Thyroid gland (tissue), 4 donors: ENCODE results near the gene P3R3URF. TPM values are rescaled to one million over a fixed set of nuclear protein-coding genes. Genes with fewer than 3 reads are reported as not detected.

Experiments used
- DNase-seq, 2 donors: peaks; one replicate each; pipeline ENCODE4 v3.0.0-alpha.2; 2019
- H3K27ac ChIP-seq, 3 donors: fragments of 200-600 bp; sonication (generic); 1 replicate in 2 of 3; 2 replicates in 1 of 3; pipeline ENCODE4 v1.5.1; 2016 to 2019; ENCODE audit warnings: mild to moderate bottlenecking in 1 of 3, moderate library complexity in 1 of 3
- H3K27me3 ChIP-seq: fragments of 200-600 bp; sonication (generic); one replicate; pipeline ENCODE4 v1.5.1; 2019
- H3K36me3 ChIP-seq, 2 donors: fragments of 200-600 bp; sonication (generic); one replicate each; pipeline ENCODE4 v1.5.1; 2016 to 2019
- H3K4me1 ChIP-seq, 2 donors: fragments of 200-600 bp; sonication (generic); one replicate each; pipeline ENCODE4 v1.5.1; 2017 to 2019
- H3K4me3 ChIP-seq, 3 donors: fragments of 200-600 bp; sonication (generic); replicated peaks in 1 of 3; 1 replicate in 2 of 3; 2 replicates in 1 of 3; pipeline ENCODE4 v1.5.1; 2016; ENCODE audit warnings: mild to moderate bottlenecking in 1 of 3
- H3K9me3 ChIP-seq: fragments of 200-600 bp; sonication (generic); one replicate; pipeline ENCODE4 v1.5.1; 2017
- CTCF ChIP-seq, 6 experiments: fragments of 200-600 bp in 3 of 6; fragments of 450-650 bp in 3 of 6; sonication (generic) in 3 of 6; IDR thresholded peaks; one replicate each; pipeline ENCODE4 v1.5.1; 2016 to 2019; ENCODE audit warnings: antibody characterized with exemption in 6 of 6, mild to moderate bottlenecking in 2 of 6, inconsistent platforms in 1 of 6, moderate library complexity in 1 of 6
- POLR2A ChIP-seq, 2 donors: fragments of 450-650 bp; IDR thresholded peaks; one replicate each; pipeline ENCODE4 v1.6.1; 2017; ENCODE audit warnings: antibody characterized with exemption in 2 of 2, mild to moderate bottlenecking in 2 of 2, moderate library complexity in 1 of 2
- WGBS, 2 donors: methylation state at CpG; one replicate each; pipeline ENCODE4 v1.1.5; 2017; 5-methylcytosine and 5-hydroxymethylcytosine counted together
- intact Hi-C: fragments of 100-400 bp; cut with DNase I; formaldehyde crosslinking; loops from one replicate; pipeline ENCODE4 v1.15.1; 2023
- total RNA-seq, 4 donors: library from RNA; depleted of rRNA; stranded (reverse); fragments of >200 nt; gene quantifications; one replicate each; pipeline ENCODE4 v1.2.3, GENCODE V29; 2016

The P3R3URF gene
- total RNA-seq, 4 donors from 2014 or later, result not detected

GRCh38 chr1:46186076-46186475 lies 9.8 kb upstream of the P3R3URF start:
- peak overlapping the region; percentile 91 to 98 (median 96) for H3K27ac ChIP-seq
- 28 to 34% methylated on average over 2 of the region's 2 CpGs for WGBS, 2 donors
- no peaks in the 10 kb centered on the region for H3K27me3 ChIP-seq
- no peak overlapping the region for H3K4me3 ChIP-seq
- DNase-seq, result peak in 1 of 2 donors; percentile 45
- H3K4me1 ChIP-seq, result peaks cover 91 to 96% of the 10 kb centered on the region in 2 donors
- TF ChIP-seq CTCF (IDR thresholded peaks at IDR 0.05) (no peak), POLR2A (IDR thresholded peaks at IDR 0.05) (peak in 1 of 2 donors; percentile 41)
- peaks cover 0 to 7% of the 10 kb centered on the region in 2 donors for H3K36me3 ChIP-seq
- H3K9me3 ChIP-seq, result no peaks in the 10 kb centered on the region
- intact Hi-C loops, result no loop called here

DNA sequence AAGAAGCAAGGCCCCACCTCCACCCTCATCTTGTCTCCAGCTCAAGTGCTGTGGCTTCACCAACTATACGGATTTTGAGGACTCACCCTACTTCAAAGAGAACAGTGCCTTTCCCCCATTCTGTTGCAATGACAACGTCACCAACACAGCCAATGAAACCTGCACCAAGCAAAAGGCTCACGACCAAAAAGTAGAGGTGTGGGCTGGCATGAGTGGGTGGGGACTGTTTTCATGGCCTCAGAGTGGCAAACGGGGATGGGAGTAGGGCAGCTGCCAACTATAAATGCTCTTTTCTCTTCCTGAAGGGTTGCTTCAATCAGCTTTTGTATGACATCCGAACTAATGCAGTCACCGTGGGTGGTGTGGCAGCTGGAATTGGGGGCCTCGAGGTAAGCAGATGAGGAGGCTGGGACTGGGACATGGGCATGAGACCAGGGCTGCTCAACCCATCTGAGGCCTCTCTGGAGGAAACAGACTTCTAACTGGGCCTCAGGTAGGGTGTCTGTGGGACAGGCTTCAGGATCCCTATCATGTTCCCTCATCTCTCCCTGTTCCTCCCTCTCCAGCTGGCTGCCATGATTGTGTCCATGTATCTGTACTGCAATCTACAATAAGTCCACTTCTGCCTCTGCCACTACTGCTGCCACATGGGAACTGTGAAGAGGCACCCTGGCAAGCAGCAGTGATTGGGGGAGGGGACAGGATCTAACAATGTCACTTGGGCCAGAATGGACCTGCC lies 8.8 kb upstream of the P3R3URF start:
- 69 to 74% methylated on average over 7 of the region's 7 CpGs for WGBS, 2 donors
- TF ChIP-seq CTCF (IDR thresholded peaks at IDR 0.05) (no peak), POLR2A (IDR thresholded peaks at IDR 0.05) (no peak)
- peaks cover 0 to 7% of the 10 kb centered on the region in 2 donors for H3K36me3 ChIP-seq
- H3K4me1 ChIP-seq, result peaks cover 90 to 98% of the 10 kb centered on the region in 2 donors
- H3K9me3 ChIP-seq, result no peaks in the 10 kb centered on the region
- no peaks in the 10 kb centered on the region for H3K27me3 ChIP-seq
- DNase-seq, result peak; percentile 66
- peak overlapping the region; percentile 91 to 98 (median 96) for H3K27ac ChIP-seq
- intact Hi-C loops, result no loop called here
- H3K4me3 ChIP-seq, result no peak overlapping the region

GRCh38 chr1:46183926-46184557 lies 7.8 kb upstream of the P3R3URF start:
- WGBS, 2 donors, result 86% methylated on average over 5 to 6 of the region's 12 CpGs
- Histone ChIP-seq H3K9me3 (no peaks in the 10 kb centered on the region), H3K36me3 (peaks cover 0 to under 1% of the 10 kb centered on the region in 2 donors), H3K4me3 (no peak overlapping the region), H3K27ac (peak overlapping the region; percentile 91 to 98 (median 96)), H3K4me1 (peaks cover 79 to 95% of the 10 kb centered on the region in 2 donors), H3K27me3 (no peaks in the 10 kb centered on the region)
- no peak for DNase-seq
- intact Hi-C loops, result no loop called here
- TF ChIP-seq CTCF (IDR thresholded peaks at IDR 0.05) (no peak), POLR2A (IDR thresholded peaks at IDR 0.05) (no peak)

DNA sequence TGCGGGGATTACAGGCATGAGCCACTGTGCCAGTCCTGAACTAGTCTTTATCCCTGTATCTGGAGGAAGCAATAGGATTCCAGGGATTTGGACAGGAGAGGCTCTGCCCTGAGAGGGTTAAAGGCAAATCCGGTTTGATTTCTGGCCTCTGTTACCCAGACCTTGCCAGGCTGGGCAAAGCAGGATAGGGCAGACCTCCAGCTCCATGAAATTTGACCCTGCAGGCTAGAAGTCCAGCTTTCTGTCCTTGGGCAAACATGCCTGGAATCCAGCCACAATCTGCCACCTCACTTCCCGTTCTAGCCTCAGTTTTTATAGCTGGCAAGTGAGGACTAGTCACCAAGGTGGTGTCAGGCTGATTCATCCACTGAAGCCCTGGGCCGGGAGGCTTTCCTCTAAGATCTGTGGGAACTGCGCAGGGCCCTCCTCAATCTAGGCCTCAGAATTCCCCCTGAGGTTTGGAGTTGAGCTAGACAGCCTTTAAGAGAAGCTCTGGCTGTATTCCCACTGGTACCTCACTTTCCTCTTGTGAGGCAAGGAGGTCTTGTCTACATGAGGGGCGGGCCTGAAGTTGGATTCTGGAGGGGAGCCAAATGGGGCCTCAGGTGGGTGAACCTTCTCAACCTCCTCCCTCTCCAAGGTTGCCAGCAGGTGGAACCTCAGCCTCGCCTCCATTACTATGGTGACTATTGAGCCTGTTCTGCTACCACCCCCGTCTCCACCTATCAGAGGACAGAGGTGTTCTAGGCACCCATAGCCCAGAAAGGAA lies 7.0 kb upstream of the P3R3URF start:
- WGBS, 2 donors, result 32 to 72% methylated on average over 5 to 8 of the region's 8 CpGs
- Histone ChIP-seq H3K4me1 (peaks cover 71 to 87% of the 10 kb centered on the region in 2 donors), H3K9me3 (no peaks in the 10 kb centered on the region), H3K36me3 (no peaks in the 10 kb centered on the region), H3K4me3 (no peak overlapping the region), H3K27ac (peak overlapping the region; percentile 91 to 98 (median 96)), H3K27me3 (no peaks in the 10 kb centered on the region)
- peak; percentile 93 to 95 for DNase-seq
- TF ChIP-seq CTCF (IDR thresholded peaks at IDR 0.05), result no peak
- TF ChIP-seq POLR2A (IDR thresholded peaks at IDR 0.05), result peak in 1 of 2 donors; percentile 74
- intact Hi-C loops, result no loop called here
